Colonic mucosa (tissue), 4 donors: ENCODE measurements around the gene MARK2. TPM values are rescaled to one million over a fixed set of nuclear protein-coding genes. Genes with fewer than 3 reads are reported as not detected.

Experiments
- DNase-seq: peaks from one replicate; pipeline ENCODE4 v3.0.0-alpha.2; 2020
- H3K27ac ChIP-seq: fragments of 200-600 bp; one replicate; pipeline ENCODE4 v1.8.0; 2021
- H3K27me3 ChIP-seq: fragments of 200-600 bp; one replicate; pipeline ENCODE4 v1.8.0; 2021
- H3K36me3 ChIP-seq: fragments of 200-600 bp; one replicate; pipeline ENCODE4 v1.8.0; 2021
- H3K4me1 ChIP-seq: fragments of 200-600 bp; one replicate; pipeline ENCODE4 v1.8.0; 2021; ENCODE audit warnings: mild to moderate bottlenecking
- H3K4me3 ChIP-seq: fragments of 200-600 bp; one replicate; pipeline ENCODE4 v1.8.0; 2021
- H3K9ac ChIP-seq, 2 donors: one replicate each; pipeline ENCODE4 v1.7.0; 2013; ENCODE audit warnings: control low read depth in 2 of 2, low read depth in 2 of 2, low read length in 2 of 2
- H3K9me3 ChIP-seq: fragments of 200-600 bp; one replicate; pipeline ENCODE4 v1.8.0; 2021
- intact Hi-C: fragments of 100-400 bp; cut with DNase I; formaldehyde crosslinking; loops from one replicate; pipeline ENCODE4 v1.14.1; 2022
- total RNA-seq, 2 donors: library from RNA; stranded (reverse); fragmentation: NEBNext Ultra II Directional in 1 of 2; extraction: Animal tissue kit (Norgen Biotek cat#: 25700) in 1 of 2; gene quantifications; one replicate each; pipeline ENCODE4 v1.2.1, GENCODE V29; 2021
- TF ChIP-seq, protein P1 (sequence below): fragments of 200-600 bp; IDR thresholded peaks from one replicate; pipeline ENCODE4 v1.8.0; 2022; ENCODE audit warnings: antibody characterized with exemption, mild to moderate bottlenecking
- donor health status: healthy.
- donor health status: DM: no; HTN: no; CAD: no.
- donor health status: DM: no; HTN: no; CAD: no.

Gene MARK2
- total RNA-seq, 2 donors from 2014 or later, result 86.8 to 96.8 TPM

- no peaks in the 10 kb centered on the region for H3K36me3 ChIP-seq
- peak overlapping the region; percentile 50 for H3K4me3 ChIP-seq
- H3K27ac ChIP-seq, result peak overlapping the region; percentile 84
- peak overlapping the region; percentile 39 to 85 for H3K9ac ChIP-seq
- TF ChIP-seq, protein P1, sequence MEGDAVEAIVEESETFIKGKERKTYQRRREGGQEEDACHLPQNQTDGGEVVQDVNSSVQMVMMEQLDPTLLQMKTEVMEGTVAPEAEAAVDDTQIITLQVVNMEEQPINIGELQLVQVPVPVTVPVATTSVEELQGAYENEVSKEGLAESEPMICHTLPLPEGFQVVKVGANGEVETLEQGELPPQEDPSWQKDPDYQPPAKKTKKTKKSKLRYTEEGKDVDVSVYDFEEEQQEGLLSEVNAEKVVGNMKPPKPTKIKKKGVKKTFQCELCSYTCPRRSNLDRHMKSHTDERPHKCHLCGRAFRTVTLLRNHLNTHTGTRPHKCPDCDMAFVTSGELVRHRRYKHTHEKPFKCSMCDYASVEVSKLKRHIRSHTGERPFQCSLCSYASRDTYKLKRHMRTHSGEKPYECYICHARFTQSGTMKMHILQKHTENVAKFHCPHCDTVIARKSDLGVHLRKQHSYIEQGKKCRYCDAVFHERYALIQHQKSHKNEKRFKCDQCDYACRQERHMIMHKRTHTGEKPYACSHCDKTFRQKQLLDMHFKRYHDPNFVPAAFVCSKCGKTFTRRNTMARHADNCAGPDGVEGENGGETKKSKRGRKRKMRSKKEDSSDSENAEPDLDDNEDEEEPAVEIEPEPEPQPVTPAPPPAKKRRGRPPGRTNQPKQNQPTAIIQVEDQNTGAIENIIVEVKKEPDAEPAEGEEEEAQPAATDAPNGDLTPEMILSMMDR, result no peak
- no peaks in the 10 kb centered on the region for H3K27me3 ChIP-seq
- intact Hi-C loops, result no loop called here
- peak; percentile 56 for DNase-seq
- no peaks in the 10 kb centered on the region for H3K9me3 ChIP-seq
- H3K4me1 ChIP-seq, result peaks cover 35% of the 10 kb centered on the region
Observed at GRCh38 chr11:63918507-63919191, 79.7 kb downstream of the MARK2 start.

DNA sequence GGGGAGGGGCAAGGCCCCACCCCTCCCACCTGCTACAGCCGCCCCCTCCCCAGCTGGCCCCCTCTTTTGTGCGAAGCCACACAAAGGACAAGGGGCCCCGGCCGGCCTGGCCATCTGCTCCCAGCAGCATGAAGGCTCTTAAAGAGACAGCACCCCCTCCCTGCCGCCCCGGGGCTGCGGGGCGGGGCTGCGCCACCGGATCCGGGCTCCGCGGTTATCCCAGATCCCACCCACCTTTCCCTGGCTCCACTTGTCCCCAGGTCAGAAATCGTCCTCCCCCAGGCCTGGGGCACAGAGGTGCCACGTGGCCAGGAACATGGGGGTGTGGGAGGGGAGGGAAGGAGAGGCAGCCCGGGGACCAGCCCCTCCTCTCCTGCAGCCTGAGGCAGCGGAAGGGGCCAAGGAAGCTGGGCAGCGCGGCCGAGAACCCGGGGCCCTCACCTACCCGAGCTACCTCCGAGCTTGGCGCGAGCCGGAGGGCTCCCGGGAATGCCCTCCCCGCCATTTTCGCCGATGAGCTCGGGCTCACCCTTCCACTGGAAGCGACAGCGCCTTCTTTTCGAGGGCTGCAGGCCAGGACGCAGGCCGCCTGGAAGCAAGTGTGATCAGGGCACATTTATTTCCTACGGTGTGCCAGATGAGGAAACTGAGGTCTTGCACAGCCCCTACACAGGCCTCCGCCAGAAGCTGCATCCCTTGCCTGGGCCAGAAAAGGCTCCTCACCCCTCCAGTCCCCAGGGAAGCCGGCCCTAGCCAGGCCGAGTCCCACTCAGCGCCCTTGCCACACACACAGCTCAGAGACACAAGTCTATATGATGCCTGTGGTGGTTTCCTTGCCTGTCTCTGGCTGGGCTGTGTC is 80.6 kb downstream of the MARK2 start:
- Histone ChIP-seq H3K27ac (peak overlapping the region; percentile 84), H3K9me3 (no peaks in the 10 kb centered on the region), H3K27me3 (no peaks in the 10 kb centered on the region), H3K36me3 (no peaks in the 10 kb centered on the region), H3K4me3 (peak overlapping the region; percentile 20), H3K4me1 (peaks cover 35% of the 10 kb centered on the region), H3K9ac (peak overlapping the region; percentile 44 to 85)
- TF ChIP-seq, protein P1, result no peak
- peak; percentile 80 for DNase-seq
- intact Hi-C loops, result no loop called here

DNA sequence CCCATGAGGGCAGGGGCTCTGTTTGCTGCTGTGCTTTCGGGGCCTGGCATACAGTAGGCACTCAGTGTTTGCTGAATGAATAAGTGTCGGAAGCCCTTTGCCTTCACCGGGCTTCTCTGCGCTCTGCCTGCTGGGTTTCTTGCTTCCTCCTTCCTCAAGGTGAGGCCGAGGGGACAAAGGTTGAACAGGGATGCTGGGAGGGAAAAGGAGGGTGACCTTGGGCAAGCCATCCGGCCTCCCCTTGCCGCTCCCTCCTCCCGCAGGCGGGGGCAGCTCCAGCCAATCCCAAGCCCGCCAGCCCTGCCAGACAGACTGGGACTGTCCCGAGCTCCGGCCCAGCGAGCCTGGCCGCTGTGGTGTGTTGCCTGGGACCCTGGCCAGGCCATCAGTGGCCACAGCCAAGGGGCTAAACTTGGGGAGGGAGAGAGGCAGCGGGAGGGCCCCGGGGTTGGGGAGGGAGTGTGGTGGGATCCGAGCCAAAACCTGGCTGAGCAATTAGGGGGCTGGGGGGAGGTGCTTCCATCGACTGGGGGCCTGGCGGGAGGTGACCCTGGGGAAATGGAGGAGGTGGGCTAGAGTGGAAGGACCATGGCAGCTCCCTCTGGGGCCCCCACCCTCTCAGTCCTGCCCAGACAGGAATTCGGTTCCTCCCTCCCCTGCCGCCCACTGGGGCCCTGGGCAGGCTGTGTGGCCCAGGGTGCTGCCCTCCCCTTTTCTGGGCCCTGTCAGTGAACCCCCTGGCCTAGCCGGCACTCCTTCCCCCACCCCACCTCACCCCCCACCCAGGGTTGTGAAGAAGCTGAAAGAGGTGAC is 81.4 kb downstream of the MARK2 start:
- DNase-seq, result peak; percentile 95
- Histone ChIP-seq H3K4me3 (no peak overlapping the region), H3K27me3 (no peaks in the 10 kb centered on the region), H3K9me3 (no peaks in the 10 kb centered on the region), H3K4me1 (peaks cover 35% of the 10 kb centered on the region), H3K27ac (peak overlapping the region; percentile 84), H3K36me3 (no peaks in the 10 kb centered on the region), H3K9ac (peak overlapping the region; percentile 37 to 85)
- TF ChIP-seq, protein P1, result no peak
- intact Hi-C loops, result no loop called here

- TF ChIP-seq, protein P1, result peak; percentile 12
- intact Hi-C loops, result no loop called here
- peak; percentile 44 for DNase-seq
- no peak overlapping the region for H3K27ac ChIP-seq
- H3K36me3 ChIP-seq, result no peaks in the 10 kb centered on the region
- H3K9ac ChIP-seq, result no peak overlapping the region
- H3K27me3 ChIP-seq, result no peaks in the 10 kb centered on the region
- peaks cover 33% of the 10 kb centered on the region for H3K4me1 ChIP-seq
- no peak overlapping the region for H3K4me3 ChIP-seq
- H3K9me3 ChIP-seq, result no peaks in the 10 kb centered on the region
Observed at GRCh38 chr11:63920939-63921417, 82.1 kb downstream of the MARK2 start.

DNA sequence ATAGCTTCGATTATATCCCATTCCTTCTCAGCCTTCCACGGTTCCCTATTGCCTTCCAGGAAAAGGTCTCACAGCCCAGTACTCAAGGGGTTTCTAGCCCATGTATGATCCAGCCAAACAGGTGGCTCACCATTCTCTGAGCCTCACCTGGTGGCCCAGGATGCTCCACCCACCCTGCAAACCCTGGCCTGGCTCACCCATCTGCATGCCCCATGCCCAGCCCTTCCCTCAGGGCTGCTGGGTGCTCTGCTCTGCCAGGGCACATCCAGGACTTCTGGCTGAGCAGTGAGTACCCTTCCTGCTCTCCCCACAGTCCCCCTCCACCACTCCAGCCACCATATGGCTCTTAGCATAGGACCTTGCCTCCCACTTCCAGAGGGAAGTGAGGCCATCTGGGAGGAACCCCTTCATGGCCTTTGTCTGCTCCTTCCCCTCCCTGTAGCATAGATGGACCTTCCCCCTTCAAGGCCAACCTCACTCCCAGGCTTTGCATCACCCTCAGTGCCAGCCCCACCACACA is 83.8 kb downstream of the MARK2 start:
- Histone ChIP-seq H3K4me1 (peaks cover 25% of the 10 kb centered on the region), H3K9ac (no peak overlapping the region), H3K36me3 (no peaks in the 10 kb centered on the region), H3K4me3 (no peak overlapping the region), H3K9me3 (no peaks in the 10 kb centered on the region), H3K27me3 (no peaks in the 10 kb centered on the region), H3K27ac (no peak overlapping the region)
- TF ChIP-seq, protein P1, result no peak
- intact Hi-C loops, result no loop called here
- DNase-seq, result no peak
